ENCODE measurements around the gene FAR1.

Gene FAR1

GRCh38 chr11:13669544-13670488 is 1.3 kb downstream of the FAR1 start:
- DNase-seq (ENCODE audit: low read depth in 2 of 2, low spot score in 1 of 2): no peak

GRCh38 chr11:13672576-13673210 is 4.2 kb downstream of the FAR1 start:
- DNase-seq (ENCODE audit: low read depth in 2 of 2, low spot score in 1 of 2): no peak

GRCh38 chr11:13674799-13675509 is 6.5 kb downstream of the FAR1 start:
- DNase-seq (ENCODE audit: low read depth in 2 of 2, low spot score in 1 of 2): no peak

GRCh38 chr11:13676576-13676975 is 8.1 kb downstream of the FAR1 start:
- no peak for DNase-seq (ENCODE audit: low read depth in 2 of 2, low spot score in 1 of 2)

GRCh38 chr11:13679768-13680167 is 11.3 kb downstream of the FAR1 start:
- no peak for DNase-seq (ENCODE audit: low read depth in 2 of 2, low spot score in 1 of 2)

GRCh38 chr11:13680501-13681264 is 12.2 kb downstream of the FAR1 start:
- DNase-seq (ENCODE audit: low read depth in 2 of 2, low spot score in 1 of 2): no peak

- DNase-seq (ENCODE audit: low read depth in 2 of 2, low spot score in 1 of 2): no peak
Measured at GRCh38 chr11:13681446-13681845, 13.0 kb downstream of the FAR1 start.

GRCh38 chr11:13682212-13682611 is 13.7 kb downstream of the FAR1 start:
- no peak for DNase-seq (ENCODE audit: low read depth in 2 of 2, low spot score in 1 of 2)

- no peak for DNase-seq (ENCODE audit: low read depth in 2 of 2, low spot score in 1 of 2)
Measured at GRCh38 chr11:13685461-13686108, 17.1 kb downstream of the FAR1 start.

GRCh38 chr11:13686776-13687175 is 18.3 kb downstream of the FAR1 start:
- no peak for DNase-seq (ENCODE audit: low read depth in 2 of 2, low spot score in 1 of 2)

GRCh38 chr11:13687271-13687670 is 18.8 kb downstream of the FAR1 start:
- DNase-seq (ENCODE audit: low read depth in 2 of 2, low spot score in 1 of 2): no peak

GRCh38 chr11:13691286-13691899 is 22.9 kb downstream of the FAR1 start:
- DNase-seq (ENCODE audit: low read depth in 2 of 2, low spot score in 1 of 2): no peak

GRCh38 chr11:13692172-13692571 is 23.7 kb downstream of the FAR1 start:
- no peak for DNase-seq (ENCODE audit: low read depth in 2 of 2, low spot score in 1 of 2)

- DNase-seq (ENCODE audit: low read depth in 2 of 2, low spot score in 1 of 2): no peak
Measured at GRCh38 chr11:13694115-13694514, 25.6 kb downstream of the FAR1 start.

GRCh38 chr11:13695886-13696285 is 27.4 kb downstream of the FAR1 start:
- DNase-seq (ENCODE audit: low read depth in 2 of 2, low spot score in 1 of 2): no peak

- DNase-seq (ENCODE audit: low read depth in 2 of 2, low spot score in 1 of 2): no peak
Measured at GRCh38 chr11:13697710-13698109, 29.2 kb downstream of the FAR1 start.

GRCh38 chr11:13698132-13698531 is 29.7 kb downstream of the FAR1 start:
- DNase-seq (ENCODE audit: low read depth in 2 of 2, low spot score in 1 of 2): no peak

GRCh38 chr11:13699041-13699440 is 30.6 kb downstream of the FAR1 start:
- DNase-seq (ENCODE audit: low read depth in 2 of 2, low spot score in 1 of 2): no peak

- DNase-seq (ENCODE audit: low read depth in 2 of 2, low spot score in 1 of 2): no peak
Measured at GRCh38 chr11:13699870-13700269, 31.4 kb downstream of the FAR1 start.

GRCh38 chr11:13701506-13701905 is 33.0 kb downstream of the FAR1 start:
- DNase-seq (ENCODE audit: low read depth in 2 of 2, low spot score in 1 of 2): no peak

Measured in stimulated activated CD8-positive, alpha-beta memory T cell treated with anti-CD3 and anti-CD28 coated beads, Interleukin-4, amount 100 ng/mL, for 1 hour (primary cell).